Measurements from ENCODE around the gene OR5B12. TPM values are rescaled to one million over a fixed set of nuclear protein-coding genes. Genes with fewer than 3 reads are reported as not detected.
A peak's percentile ranks its signal among the peaks of the same experiment; 100 is the strongest.
"Not testable (repeated sequence)": the region's sequence is repeated elsewhere in the genome, so short reads cannot be mapped to it uniquely, and the experiment has no call there.

Gene OR5B12
- not detected in 2 replicates for total RNA-seq

GRCh38 chr11:58442136-58442535 lies at the start of gene OR5B12:
Gene OR5B12, minus strand, starts transcription at chr11:58442236. Its CDS starts 2,085 bp downstream, at chr11:58440151.
- DNase-seq (ENCODE audit: low read depth in 2 of 2): no peak

- no peak for DNase-seq (ENCODE audit: low read depth in 2 of 2)
Measured at GRCh38 chr11:58490827-58491226, 48.8 kb upstream of the OR5B12 start.

- DNase-seq (ENCODE audit: low read depth in 2 of 2): no peak
Measured at GRCh38 chr11:58487170-58487569, 45.1 kb upstream of the OR5B12 start.

- no peak for DNase-seq (ENCODE audit: low read depth in 2 of 2)
Measured at GRCh38 chr11:58485961-58486360, 43.9 kb upstream of the OR5B12 start.

GRCh38 chr11:58471892-58472291 lies 29.9 kb upstream of the OR5B12 start:
- DNase-seq (ENCODE audit: low read depth in 2 of 2): no peak

GRCh38 chr11:58466293-58466692 lies 24.3 kb upstream of the OR5B12 start:
- DNase-seq (ENCODE audit: low read depth in 2 of 2): no peak

GRCh38 chr11:58465690-58466089 lies 23.7 kb upstream of the OR5B12 start:
- DNase-seq (ENCODE audit: low read depth in 2 of 2): no peak

GRCh38 chr11:58451585-58451984 lies 9.5 kb upstream of the OR5B12 start:
- no peak for DNase-seq (ENCODE audit: low read depth in 2 of 2)

GRCh38 chr11:58446294-58446693 lies 4.3 kb upstream of the OR5B12 start:
- no peak for DNase-seq (ENCODE audit: low read depth in 2 of 2)

- DNase-seq (ENCODE audit: low read depth in 2 of 2): no peak
Measured at GRCh38 chr11:58444300-58444699, 2.3 kb upstream of the OR5B12 start.

GRCh38 chr11:58438486-58438885 lies 3.5 kb downstream of the OR5B12 start:
- DNase-seq (ENCODE audit: low read depth in 2 of 2): no peak

GRCh38 chr11:58434217-58434616 lies 7.8 kb downstream of the OR5B12 start:
- DNase-seq (ENCODE audit: low read depth in 2 of 2): no peak

- DNase-seq (ENCODE audit: low read depth in 2 of 2): no peak
Measured at GRCh38 chr11:58433638-58434203, 8.3 kb downstream of the OR5B12 start.

- no peak for DNase-seq (ENCODE audit: low read depth in 2 of 2)
Measured at GRCh38 chr11:58429273-58429672, 12.8 kb downstream of the OR5B12 start.

- DNase-seq (ENCODE audit: low read depth in 2 of 2): no peak
Measured at GRCh38 chr11:58428021-58428420, 14.0 kb downstream of the OR5B12 start, which contains the start of gene OR5B2. Gene OR5B2, minus strand, starts transcription at chr11:58428121. Its CDS starts 4,860 bp downstream, at chr11:58423261.

- DNase-seq (ENCODE audit: low read depth in 2 of 2): no peak
Measured at GRCh38 chr11:58406774-58407173, 35.3 kb downstream of the OR5B12 start, which contains the start of gene OR5B3. Gene OR5B3, minus strand, starts transcription at chr11:58406874. Its CDS starts 3,465 bp downstream, at chr11:58403409.

GRCh38 chr11:58399622-58400021 lies 42.4 kb downstream of the OR5B12 start:
- not testable (repeated sequence) for DNase-seq (ENCODE audit: low read depth in 2 of 2)

- no peak for DNase-seq (ENCODE audit: low read depth in 2 of 2)
Measured at GRCh38 chr11:58395581-58395980, 46.5 kb downstream of the OR5B12 start.

- peak; percentile 24 to 81 for DNase-seq (ENCODE audit: low read depth in 2 of 2)
Measured at GRCh38 chr11:58394195-58394594, 47.8 kb downstream of the OR5B12 start.

GRCh38 chr11:58392746-58393145 lies 49.3 kb downstream of the OR5B12 start:
- DNase-seq (ENCODE audit: low read depth in 2 of 2): no peak

- DNase-seq (ENCODE audit: low read depth in 2 of 2): no peak
Measured at GRCh38 chr11:58391879-58392278, 50.2 kb downstream of the OR5B12 start.

- DNase-seq (ENCODE audit: low read depth in 2 of 2): no peak
Measured at GRCh38 chr11:58390551-58391063, 51.4 kb downstream of the OR5B12 start.

All from dermis microvascular lymphatic vessel endothelial cell (primary cell).